Erythroblast (primary cell): ENCODE measurements around the gene OR2AE1.

Experiments used
- GATA1 ChIP-seq: IDR thresholded peaks from 2 replicates; pipeline ENCODE4 v1.6.1; 2011; ENCODE audit warnings: low read depth, mild to moderate bottlenecking, control low read depth, low read length, moderate library complexity
- POLR2A ChIP-seq: IDR thresholded peaks from 2 replicates; pipeline ENCODE4 v1.6.1; 2011; ENCODE audit warnings: mild to moderate bottlenecking, low read length

- TF ChIP-seq POLR2A, result no peak
- TF ChIP-seq GATA1, result no peak
These were observed 49.6 kb downstream of the OR2AE1 start for GRCh38 chr7:99827040-99827778.
